ENCODE data around the gene CRADD.

- TF ChIP-seq CTCF (IDR thresholded peaks at IDR 0.05 in 4 of 5, conservative IDR thresholded peaks at IDR 0.05 in 1 of 5) (no peak), POLR2A (IDR thresholded peaks at IDR 0.05) (no peak)
Measured at GRCh38 chr12:93698307-93699092, 21.3 kb downstream of the CRADD start.

Data from gastrocnemius medialis (tissue), 4 donors.